SK-N-SH treated with all-trans-retinoic acid at 6 μM for 48 hours (cell line): ENCODE measurements around the gene PTCD1.

Experiments used
- ARNTL ChIP-seq: fragments of 450-650 bp; formaldehyde crosslinking; IDR thresholded peaks from 2 replicates; pipeline ENCODE4 v1.5.0; 2020; ENCODE audit warnings: low read depth, mild to moderate bottlenecking, moderate library complexity, borderline replicate concordance
- BACH2 ChIP-seq: fragments of 250-450 bp; sonication (Bioruptor Pico); IDR thresholded peaks from 2 replicates; pipeline ENCODE4 v1.9.0; 2021; ENCODE audit warnings: mild to moderate bottlenecking, borderline replicate concordance
- ESRRG ChIP-seq: fragments of 250-450 bp; sonication (Bioruptor Pico); IDR thresholded peaks from 2 replicates; pipeline ENCODE4 v1.6.1; 2021; ENCODE audit warnings: mild to moderate bottlenecking
- ISL1 ChIP-seq: fragments of 250-450 bp; sonication (Bioruptor Pico); IDR thresholded peaks from 2 replicates; pipeline ENCODE4 v2.1.2; 2022; ENCODE audit warnings: mild to moderate bottlenecking, moderate library complexity
- OSR1 ChIP-seq: fragments of 250-450 bp; sonication (Bioruptor Pico); IDR thresholded peaks from 2 replicates; pipeline ENCODE4 v1.8.0; 2022; ENCODE audit warnings: moderate library complexity, mild to moderate bottlenecking, inconsistent platforms
- PATZ1 ChIP-seq: fragments of 250-450 bp; sonication (Bioruptor Pico); IDR thresholded peaks from 2 replicates; pipeline ENCODE4 v1.8.0; 2020; ENCODE audit warnings: mild to moderate bottlenecking, moderate library complexity, borderline replicate concordance
- POU6F1 ChIP-seq: fragments of 250-450 bp; sonication (Bioruptor Pico); IDR thresholded peaks from 2 replicates; pipeline ENCODE4 v1.8.0; 2021; ENCODE audit warnings: low read depth, mild to moderate bottlenecking, moderate library complexity, borderline replicate concordance
- PPARA ChIP-seq: fragments of 250-450 bp; sonication (Bioruptor Pico); IDR thresholded peaks from 2 replicates; pipeline ENCODE4 v1.5.0; 2020; ENCODE audit warnings: mild to moderate bottlenecking, borderline replicate concordance
- TSHZ2 ChIP-seq: fragments of 250-450 bp; sonication (Bioruptor Pico); IDR thresholded peaks from 2 replicates; pipeline ENCODE4 v1.5.0; 2020; ENCODE audit warnings: mild to moderate bottlenecking, moderate library complexity
- ZC3H10 ChIP-seq: fragments of 250-450 bp; sonication (Bioruptor Pico); IDR thresholded peaks from 2 replicates; pipeline ENCODE4 v1.5.1; 2021; ENCODE audit warnings: mild to moderate bottlenecking, moderate library complexity
- ZFP3 ChIP-seq: fragments of 250-450 bp; sonication (Bioruptor Pico); IDR thresholded peaks from 2 replicates; pipeline ENCODE4 v1.5.0; 2020; ENCODE audit warnings: mild to moderate bottlenecking, moderate library complexity
- ZNF565 ChIP-seq: fragments of 450-650 bp; formaldehyde crosslinking; conservative IDR thresholded peaks from 2 replicates; pipeline ENCODE4 v1.5.0; 2020; ENCODE audit warnings: low read depth, mild to moderate bottlenecking, moderate library complexity
- ZNF70 ChIP-seq: fragments of 450-650 bp; formaldehyde crosslinking; IDR thresholded peaks from 2 replicates; pipeline ENCODE4 v1.5.0; 2020; ENCODE audit warnings: mild to moderate bottlenecking, moderate library complexity
- ZNF8 ChIP-seq: fragments of 450-650 bp; formaldehyde crosslinking; IDR thresholded peaks from 2 replicates; pipeline ENCODE4 v1.5.0; 2020; ENCODE audit warnings: mild to moderate bottlenecking, moderate library complexity

GRCh38 chr7:99368750-99369389 is 69.7 kb downstream of the PTCD1 start:
- no peak for TF ChIP-seq TSHZ2 (CRISPR knock-in tag)
- TF ChIP-seq ZNF8 (CRISPR knock-in tag), result no peak
- TF ChIP-seq PATZ1 (CRISPR knock-in tag), result no peak
- TF ChIP-seq ESRRG (CRISPR knock-in tag), result no peak
- no peak for TF ChIP-seq ARNTL (CRISPR knock-in tag)
- no peak for TF ChIP-seq ISL1 (CRISPR knock-in tag)
- TF ChIP-seq ZFP3 (CRISPR knock-in tag), result no peak
- TF ChIP-seq BACH2 (CRISPR knock-in tag), result no peak
- TF ChIP-seq POU6F1 (CRISPR knock-in tag), result no peak
- no peak for TF ChIP-seq ZNF565 (CRISPR knock-in tag)
- TF ChIP-seq ZNF70, result peak; percentile 65
- TF ChIP-seq ZC3H10 (CRISPR knock-in tag), result no peak
- TF ChIP-seq OSR1 (CRISPR knock-in tag), result no peak
- TF ChIP-seq PPARA, result no peak
